ENCODE measurements around the gene TMEM163.
"Not testable (repeated sequence)": the region's sequence is repeated elsewhere in the genome, so short reads cannot be mapped to it uniquely, and the experiment has no call there.

The TMEM163 gene

GRCh38 chr2:134536296-134536695 lies 182.5 kb downstream of the TMEM163 start:
- DNase-seq (ENCODE audit: low spot score) = no peak

DNA sequence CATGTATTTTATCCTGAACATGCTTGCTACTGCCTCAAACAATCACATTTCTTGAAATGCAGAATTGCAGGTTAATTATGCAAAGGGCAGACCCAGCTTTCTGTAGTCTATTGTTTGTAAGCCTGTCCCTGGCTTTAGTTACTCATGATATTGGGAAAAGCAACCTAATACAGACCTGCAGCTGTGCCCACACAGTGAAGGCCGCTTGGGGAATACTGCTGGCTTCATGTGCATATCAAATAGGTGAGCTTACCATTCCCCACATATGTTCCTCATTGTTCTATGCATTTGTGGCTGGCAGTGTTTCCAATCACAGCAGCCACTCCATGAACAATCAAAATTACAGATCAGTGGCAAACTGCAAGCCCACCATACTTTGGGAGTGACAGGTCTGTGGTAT lies 186.3 kb downstream of the TMEM163 start:
- DNase-seq (ENCODE audit: low spot score) = no peak

- DNase-seq (ENCODE audit: low spot score) = no peak
These were observed 191.4 kb downstream of the TMEM163 start for GRCh38 chr2:134527381-134527780.

- DNase-seq (ENCODE audit: low spot score) = no peak
These were observed 196.0 kb downstream of the TMEM163 start for GRCh38 chr2:134522496-134523455.

DNA sequence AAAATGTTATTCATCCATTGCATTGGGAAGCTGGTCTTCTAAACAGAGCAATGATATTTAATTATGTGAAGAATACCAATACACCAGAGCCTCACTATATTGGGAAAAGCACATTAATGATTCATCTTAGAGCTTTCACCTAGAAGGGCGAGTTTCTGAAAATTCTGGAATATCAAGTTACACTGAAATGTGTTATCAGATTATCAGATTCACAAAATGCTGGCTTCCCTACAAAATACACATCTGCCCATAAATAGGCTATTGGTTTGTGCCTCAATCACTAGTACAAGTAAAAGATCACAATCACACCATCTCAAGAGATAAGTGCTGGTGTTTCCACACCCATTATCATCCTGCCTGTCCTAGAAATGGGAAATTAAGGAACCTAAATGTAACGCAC lies 200.7 kb downstream of the TMEM163 start:
- DNase-seq (ENCODE audit: low spot score) = no peak

DNA sequence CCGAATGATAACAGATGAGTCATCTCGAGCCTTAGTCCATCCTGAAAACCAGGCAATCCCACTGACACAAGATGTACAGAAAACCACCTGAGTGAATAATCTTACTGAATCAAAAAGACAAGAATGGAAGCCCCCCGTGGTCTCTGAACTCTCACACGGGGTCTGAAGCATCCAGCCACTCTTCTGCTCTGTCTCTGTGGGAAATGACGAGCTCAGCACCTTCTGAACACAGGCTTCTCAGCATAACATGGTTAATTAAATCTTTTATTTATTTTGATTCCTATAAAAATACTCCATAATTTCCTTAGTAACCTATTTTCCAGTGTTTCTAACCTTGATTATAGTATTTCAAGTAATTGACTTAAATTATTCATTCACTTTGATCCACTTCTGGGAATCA lies 203.7 kb downstream of the TMEM163 start:
- DNase-seq (ENCODE audit: low spot score) = no peak

- no peak for DNase-seq (ENCODE audit: low spot score)
These were observed 205.4 kb downstream of the TMEM163 start for GRCh38 chr2:134513465-134513804.

GRCh38 chr2:134512734-134513464 lies 205.9 kb downstream of the TMEM163 start:
- DNase-seq (ENCODE audit: low spot score) = no peak

DNA sequence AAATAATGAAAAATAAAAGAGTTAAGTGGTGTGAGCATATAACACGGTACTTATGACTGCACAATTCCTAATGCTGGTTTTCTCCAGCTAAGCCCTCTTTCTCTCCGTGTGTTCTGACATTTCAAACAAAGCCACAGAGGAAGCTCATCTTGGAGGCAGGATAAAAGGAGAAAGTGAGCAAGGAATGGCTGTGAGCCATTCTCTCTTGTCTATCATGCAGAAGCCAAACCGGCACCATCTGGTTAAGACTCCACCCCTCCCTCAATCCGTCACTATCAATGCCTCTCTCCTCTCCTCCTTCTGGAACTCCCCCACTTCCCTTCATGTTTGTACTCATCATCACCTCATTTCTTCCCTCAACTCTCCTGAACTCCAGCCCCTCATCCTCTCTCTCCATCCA lies 210.4 kb downstream of the TMEM163 start:
- DNase-seq (ENCODE audit: low spot score) = no peak

DNA sequence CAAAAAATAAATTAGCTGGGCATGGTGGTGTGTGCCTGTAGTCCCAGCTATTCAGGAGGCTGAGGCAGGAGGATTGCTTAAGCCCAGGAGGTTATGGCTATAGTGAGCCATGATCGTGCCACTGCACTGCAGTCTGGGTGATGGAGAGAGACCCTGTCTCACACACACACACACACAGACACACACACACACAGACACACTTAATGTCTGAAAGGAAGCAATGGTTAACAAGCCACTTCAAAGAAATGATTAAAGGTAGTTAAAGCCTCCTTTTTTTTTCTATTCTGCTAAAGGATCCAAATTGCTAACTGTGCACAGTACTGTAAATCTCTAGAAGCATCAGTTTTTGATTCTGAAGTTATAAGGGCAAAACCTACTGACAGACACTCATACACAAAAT lies 211.1 kb downstream of the TMEM163 start:
- no peak for DNase-seq (ENCODE audit: low spot score)

DNA sequence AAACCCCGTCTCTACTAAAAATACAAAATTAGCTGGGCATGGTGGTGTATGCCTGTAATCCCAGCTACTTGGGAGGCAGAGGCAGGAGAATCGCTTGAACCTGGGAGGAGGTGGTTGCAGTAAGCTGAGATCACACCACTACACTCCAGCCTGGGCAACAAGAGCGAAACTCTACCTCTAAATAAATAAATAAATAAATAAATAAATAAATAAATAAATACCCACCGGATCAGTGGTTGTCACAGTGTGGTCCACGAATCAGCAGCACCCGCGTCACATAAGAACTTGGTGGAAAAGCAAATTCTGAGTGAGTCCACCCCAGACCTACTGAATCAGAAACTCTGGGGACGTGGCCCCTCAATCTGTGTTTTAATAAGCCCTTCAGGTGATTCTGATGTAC lies 211.6 kb downstream of the TMEM163 start:
- not testable (repeated sequence) for DNase-seq (ENCODE audit: low spot score)

- DNase-seq (ENCODE audit: low spot score) = no peak
These were observed 213.4 kb downstream of the TMEM163 start for GRCh38 chr2:134505446-134505845.

DNA sequence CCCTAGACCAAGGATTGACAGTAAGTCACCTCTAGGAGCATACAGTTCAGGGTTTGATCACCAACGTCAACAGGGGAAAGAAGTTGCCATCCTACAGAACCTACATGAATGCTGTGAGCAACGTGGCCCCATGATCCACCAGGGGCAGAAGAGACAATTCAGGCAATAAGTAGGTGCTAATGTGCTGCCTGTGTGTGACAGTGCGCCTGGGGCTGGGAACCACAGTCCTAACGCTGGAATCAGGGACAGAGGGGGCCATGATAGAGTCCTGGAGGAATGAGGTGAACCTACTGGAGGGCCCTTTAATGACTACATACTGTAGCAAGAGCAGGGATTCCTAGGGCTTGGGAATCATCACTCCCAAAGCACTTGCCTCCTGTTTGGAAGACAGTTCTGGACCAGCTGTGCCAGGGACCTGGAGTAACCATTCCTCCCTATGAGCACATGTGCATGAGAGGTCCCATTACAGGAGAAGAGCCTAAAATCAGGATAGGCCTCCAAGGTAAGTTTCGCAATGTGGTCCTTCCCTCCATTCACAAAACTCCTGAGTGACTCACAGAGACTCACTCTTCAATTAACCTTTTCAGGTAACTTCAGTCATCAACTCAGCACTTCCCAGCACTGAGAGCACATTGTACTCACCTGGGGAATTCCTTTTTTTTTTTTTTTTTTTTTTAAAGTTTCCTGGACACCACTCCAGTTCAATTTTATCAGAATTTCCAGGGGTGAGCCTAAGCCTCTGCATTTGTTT lies 214.0 kb downstream of the TMEM163 start:
- DNase-seq (ENCODE audit: low spot score) = no peak

GRCh38 chr2:134502104-134502503 lies 216.7 kb downstream of the TMEM163 start:
- DNase-seq (ENCODE audit: low spot score) = no peak

DNA sequence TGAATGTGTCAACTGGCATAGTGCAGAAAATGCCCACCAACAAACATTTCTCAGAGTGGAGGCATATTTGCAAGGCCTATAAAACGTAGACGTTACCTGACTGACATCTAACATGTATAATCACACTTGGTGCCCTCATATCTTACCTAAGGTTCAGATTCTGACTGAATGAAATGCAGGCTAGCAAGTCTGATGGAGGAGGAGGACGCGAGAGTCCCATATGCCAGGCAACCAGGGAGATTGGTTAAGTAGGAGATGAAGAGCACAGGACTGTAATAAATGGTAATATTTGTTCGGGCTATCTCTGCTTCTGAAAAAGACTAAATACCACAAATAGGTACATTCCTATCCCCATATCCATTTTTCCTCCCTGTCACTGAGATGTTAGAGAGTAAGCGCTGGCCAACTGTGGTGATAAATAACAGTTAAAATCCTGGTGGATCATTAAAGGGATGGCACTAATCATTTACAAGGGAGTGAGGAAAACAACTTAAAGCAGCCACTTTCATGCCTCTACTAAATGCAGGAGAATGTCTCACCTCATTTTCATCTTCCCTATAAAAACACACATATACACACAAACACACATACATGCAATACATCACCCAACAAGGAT lies 217.2 kb downstream of the TMEM163 start:
- DNase-seq (ENCODE audit: low spot score) = no peak

DNA sequence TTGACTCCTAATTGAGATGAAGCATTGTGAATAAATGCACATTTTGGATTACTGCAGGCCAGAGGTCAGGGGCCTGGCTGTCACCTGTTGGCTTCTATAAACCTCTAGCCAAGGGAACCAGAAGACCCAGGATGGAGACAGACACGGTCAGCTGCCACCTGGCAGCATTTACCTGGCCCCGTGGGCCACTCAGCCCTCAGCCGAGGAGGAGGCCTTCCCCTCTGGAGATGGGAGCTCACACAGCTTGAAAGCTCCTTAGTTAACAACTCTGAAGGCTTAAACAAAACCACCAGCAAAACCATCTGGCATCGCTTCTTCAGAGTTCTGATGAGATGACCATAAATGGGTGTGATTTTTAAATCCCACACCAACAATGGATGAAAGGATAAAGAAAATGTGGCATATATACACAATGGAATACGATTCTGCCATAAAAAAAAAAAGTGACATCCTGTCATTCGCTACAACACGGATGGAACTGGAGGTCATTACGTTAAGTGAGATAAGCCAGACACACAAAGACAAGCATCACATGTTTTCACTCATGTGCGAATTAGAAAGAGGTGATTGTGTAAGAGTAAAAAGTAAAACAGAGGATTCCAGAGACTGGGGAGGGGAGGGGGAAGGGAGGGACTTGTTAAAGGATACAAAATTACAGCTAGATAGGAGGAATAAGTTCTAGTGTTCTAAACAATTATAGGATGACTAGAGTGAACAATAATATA lies 218.4 kb downstream of the TMEM163 start:
- no peak for DNase-seq (ENCODE audit: low spot score)

DNA sequence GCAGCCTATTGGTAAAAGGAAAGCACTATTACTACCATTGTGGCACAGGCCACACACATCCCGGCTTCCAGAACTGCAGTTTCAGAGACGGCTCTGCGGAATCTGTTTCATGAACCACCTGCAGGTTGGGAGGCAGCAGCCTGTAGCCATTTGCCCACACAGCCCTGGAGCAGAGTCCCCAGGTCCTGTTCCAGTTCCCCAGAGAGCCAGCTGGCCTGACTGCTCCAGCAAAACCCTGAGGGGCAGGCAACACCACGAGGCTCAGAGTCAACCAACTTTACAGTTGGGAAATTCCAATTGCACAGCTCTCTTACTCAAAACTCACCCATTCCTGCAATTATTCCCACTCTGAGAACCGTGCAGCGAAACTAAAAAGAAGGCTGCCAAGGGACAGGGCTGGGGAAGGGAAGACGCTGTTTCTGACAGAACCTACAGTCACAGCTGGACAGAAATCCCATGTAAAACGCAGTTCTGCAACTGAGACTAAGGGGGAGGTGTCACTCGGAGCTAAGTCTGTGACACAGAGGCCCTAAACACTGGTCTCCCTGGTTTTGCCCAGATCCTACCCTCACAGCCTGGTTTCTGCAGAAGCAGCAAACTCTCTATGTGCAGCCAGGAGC lies 219.4 kb downstream of the TMEM163 start:
- DNase-seq (ENCODE audit: low spot score) = no peak

- no peak for DNase-seq (ENCODE audit: low spot score)
These were observed 220.1 kb downstream of the TMEM163 start for GRCh38 chr2:134498654-134499053.

- no peak for DNase-seq (ENCODE audit: low spot score)
These were observed 225.0 kb downstream of the TMEM163 start for GRCh38 chr2:134493797-134494196.

GRCh38 chr2:134491771-134492441 lies 226.9 kb downstream of the TMEM163 start:
- peak; percentile 36 for DNase-seq (ENCODE audit: low spot score)

Measured in NAMALWA (cell line).